ENCODE measurements around the gene TAF7. TPM values are rescaled to one million over a fixed set of nuclear protein-coding genes. Genes with fewer than 3 reads are reported as not detected.

The TAF7 gene
- total RNA-seq, 2 experiments from 2014 or later, result 56.2 to 58.1 TPM

DNA sequence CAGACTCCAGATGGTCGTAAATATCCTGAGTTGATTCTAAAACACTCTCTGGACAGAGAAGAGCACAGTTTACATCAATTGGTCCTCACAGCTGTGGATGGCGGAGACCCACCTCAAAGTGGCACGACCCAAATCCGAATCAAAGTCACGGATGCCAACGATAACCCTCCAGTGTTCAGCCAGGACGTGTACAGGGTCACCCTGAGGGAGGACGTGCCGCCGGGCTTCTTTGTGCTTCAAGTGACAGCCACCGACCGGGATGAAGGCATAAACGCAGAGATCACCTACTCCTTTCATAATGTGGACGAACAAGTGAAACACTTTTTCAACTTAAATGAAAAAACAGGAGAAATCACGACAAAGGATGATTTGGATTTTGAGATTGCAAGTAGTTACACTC is 40.1 kb upstream of the TAF7 start:
- CTCF ChIA-PET, result interaction anchor here (0.7 to 1.9 kb wide), 5 partner anchors 9 to 52 kb away, joined by 3 to 8 read pairs (median 6); partner anchors contain the start of genes PCDHGA10, PCDHGA3, PCDHGB1 and PCDHGB3
- Mint-ChIP-seq H3K27me3 (peaks cover 71% of the 10 kb centered on the region), H3K27ac (no peak overlapping the region), H3K4me3 (peak overlapping the region; percentile 70), H3K4me1 (ENCODE audit: low read depth) (no peaks in the 10 kb centered on the region), H3K9me3 (peaks cover 39% of the 10 kb centered on the region), H3K36me3 (ENCODE audit: low read depth) (peaks cover 25% of the 10 kb centered on the region)
- POLR2A ChIA-PET, result no interaction called here
- ATAC-seq, result no peak
- no peak for DNase-seq
- intact Hi-C loops (cut with micrococcal nuclease), result no loop called here
- TF ChIP-seq, protein P1, sequence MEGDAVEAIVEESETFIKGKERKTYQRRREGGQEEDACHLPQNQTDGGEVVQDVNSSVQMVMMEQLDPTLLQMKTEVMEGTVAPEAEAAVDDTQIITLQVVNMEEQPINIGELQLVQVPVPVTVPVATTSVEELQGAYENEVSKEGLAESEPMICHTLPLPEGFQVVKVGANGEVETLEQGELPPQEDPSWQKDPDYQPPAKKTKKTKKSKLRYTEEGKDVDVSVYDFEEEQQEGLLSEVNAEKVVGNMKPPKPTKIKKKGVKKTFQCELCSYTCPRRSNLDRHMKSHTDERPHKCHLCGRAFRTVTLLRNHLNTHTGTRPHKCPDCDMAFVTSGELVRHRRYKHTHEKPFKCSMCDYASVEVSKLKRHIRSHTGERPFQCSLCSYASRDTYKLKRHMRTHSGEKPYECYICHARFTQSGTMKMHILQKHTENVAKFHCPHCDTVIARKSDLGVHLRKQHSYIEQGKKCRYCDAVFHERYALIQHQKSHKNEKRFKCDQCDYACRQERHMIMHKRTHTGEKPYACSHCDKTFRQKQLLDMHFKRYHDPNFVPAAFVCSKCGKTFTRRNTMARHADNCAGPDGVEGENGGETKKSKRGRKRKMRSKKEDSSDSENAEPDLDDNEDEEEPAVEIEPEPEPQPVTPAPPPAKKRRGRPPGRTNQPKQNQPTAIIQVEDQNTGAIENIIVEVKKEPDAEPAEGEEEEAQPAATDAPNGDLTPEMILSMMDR (IDR thresholded peaks at IDR 0.05), result no peak

DNA sequence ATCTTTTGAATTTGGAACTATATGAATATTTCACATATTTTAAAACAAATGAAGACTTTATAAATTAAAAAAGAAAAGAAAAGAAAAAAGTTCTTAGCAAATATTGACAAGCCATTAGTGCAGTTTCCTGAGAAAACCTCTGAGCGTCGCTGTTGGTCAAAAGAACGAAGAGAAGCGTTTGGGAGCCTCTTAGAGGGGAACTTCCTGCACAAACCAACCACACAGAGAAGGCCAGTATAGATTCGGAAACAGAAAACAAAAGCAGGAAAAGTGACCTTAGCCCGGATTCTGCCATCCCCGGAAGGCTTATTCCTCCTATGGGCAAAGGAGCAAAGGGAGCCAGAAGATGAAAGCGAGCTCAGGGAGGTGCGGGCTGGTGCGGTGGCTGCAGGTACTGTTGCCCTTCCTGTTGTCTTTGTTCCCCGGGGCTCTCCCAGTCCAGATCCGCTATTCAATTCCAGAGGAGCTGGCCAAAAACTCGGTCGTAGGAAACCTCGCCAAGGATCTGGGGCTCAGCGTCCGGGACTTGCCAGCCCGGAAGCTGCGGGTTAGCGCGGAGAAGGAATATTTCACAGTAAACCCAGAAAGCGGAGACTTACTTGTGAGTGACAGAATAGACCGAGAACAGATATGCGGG is 39.3 kb upstream of the TAF7 start, which contains the start of gene PCDHGB2:
PCDHGB2 (plus strand) TSS at position 205 of the 637 bp plus-strand sequence; CDS start at position 347, 142 bp downstream.
- TF ChIP-seq, protein P1 (IDR thresholded peaks at IDR 0.05), result peak; percentile 56
- DNase-seq (peak; percentile 16), ATAC-seq (no peak)
- peak within 1 kb of the TSS; percentile 70 for H3K4me3 Mint-ChIP-seq
- peaks cover 35% of the 10 kb centered on the region for H3K9me3 Mint-ChIP-seq
- H3K4me1 Mint-ChIP-seq (ENCODE audit: low read depth), result no peaks in the 10 kb centered on the region
- H3K27me3 Mint-ChIP-seq, result peaks cover 69% of the 10 kb centered on the region
- CTCF ChIA-PET, result interaction anchor here (0.6 to 1.9 kb wide), 9 partner anchors 10 to 196 kb away, joined by 3 to 8 read pairs (median 4); partner anchors contain the start of genes PCDHGA10, PCDHGA3, PCDHGB1 and PCDHGB3
- peaks cover 19% of the 10 kb centered on the region for H3K36me3 Mint-ChIP-seq (ENCODE audit: low read depth)
- POLR2A ChIA-PET, result no interaction called here
- no peak within 1 kb of the TSS for H3K27ac Mint-ChIP-seq
- intact Hi-C loops (cut with micrococcal nuclease), result no loop called here

DNA sequence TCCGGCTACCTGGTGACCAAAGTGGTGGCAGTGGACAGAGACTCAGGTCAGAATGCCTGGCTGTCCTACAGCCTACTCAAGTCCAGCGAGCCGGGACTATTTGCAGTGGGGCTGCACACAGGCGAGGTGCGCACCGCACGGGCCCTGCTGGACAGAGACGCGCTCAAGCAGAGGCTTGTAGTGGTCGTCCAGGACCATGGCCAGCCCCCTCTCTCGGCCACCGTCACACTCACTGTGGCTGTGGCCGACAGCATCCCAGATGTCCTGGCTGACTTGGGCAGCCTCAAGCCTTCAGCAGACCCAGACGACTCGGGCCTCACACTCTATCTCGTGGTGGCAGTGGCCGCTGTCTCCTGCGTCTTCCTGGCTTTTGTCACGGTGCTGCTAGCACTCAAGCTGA is 36.4 kb upstream of the TAF7 start:
- no peaks in the 10 kb centered on the region for H3K4me1 Mint-ChIP-seq (ENCODE audit: low read depth)
- DNase-seq, result no peak
- intact Hi-C loops (cut with micrococcal nuclease), result no loop called here
- no peak for ATAC-seq
- no peak overlapping the region for H3K27ac Mint-ChIP-seq
- TF ChIP-seq, protein P1 (IDR thresholded peaks at IDR 0.05), result no peak
- H3K36me3 Mint-ChIP-seq (ENCODE audit: low read depth), result peaks cover 24% of the 10 kb centered on the region
- ChIA-PET CTCF (no interaction called here), POLR2A (no interaction called here)
- no peak overlapping the region for H3K4me3 Mint-ChIP-seq
- peaks cover 35% of the 10 kb centered on the region for H3K9me3 Mint-ChIP-seq
- peaks cover 62% of the 10 kb centered on the region for H3K27me3 Mint-ChIP-seq

GRCh38 chr5:141356133-141356532 is 35.5 kb upstream of the TAF7 start:
- peaks cover 22% of the 10 kb centered on the region for H3K36me3 Mint-ChIP-seq (ENCODE audit: low read depth)
- no peak overlapping the region for H3K27ac Mint-ChIP-seq
- CTCF ChIA-PET, result interaction anchor here (1.0 to 2.2 kb wide), 9 partner anchors 8 to 201 kb away, joined by 3 to 8 read pairs (median 4); partner anchors contain the start of genes PCDHGA3, PCDHGA5 and PCDHGB3
- POLR2A ChIA-PET, result no interaction called here
- ATAC-seq, result no peak
- no peak for DNase-seq
- H3K4me3 Mint-ChIP-seq, result no peak overlapping the region
- H3K4me1 Mint-ChIP-seq (ENCODE audit: low read depth), result no peaks in the 10 kb centered on the region
- peaks cover 31% of the 10 kb centered on the region for H3K9me3 Mint-ChIP-seq
- TF ChIP-seq, protein P1 (IDR thresholded peaks at IDR 0.05), result no peak
- peaks cover 59% of the 10 kb centered on the region for H3K27me3 Mint-ChIP-seq
- intact Hi-C loops (cut with micrococcal nuclease), result no loop called here

GRCh38 chr5:141355641-141356040 is 35.1 kb upstream of the TAF7 start:
- DNase-seq (no peak), ATAC-seq (no peak)
- H3K4me3 Mint-ChIP-seq, result no peak overlapping the region
- peaks cover 59% of the 10 kb centered on the region for H3K27me3 Mint-ChIP-seq
- POLR2A ChIA-PET, result no interaction called here
- intact Hi-C loops (cut with micrococcal nuclease), result no loop called here
- no peak overlapping the region for H3K27ac Mint-ChIP-seq
- H3K9me3 Mint-ChIP-seq, result peaks cover 26% of the 10 kb centered on the region
- CTCF ChIA-PET, result interaction anchor here (0.8 to 2.2 kb wide), 13 partner anchors 8 to 202 kb away, joined by 3 to 8 read pairs (median 4); partner anchors contain the start of genes PCDHGA1, PCDHGA3, PCDHGA5 and PCDHGB3
- TF ChIP-seq, protein P1 (IDR thresholded peaks at IDR 0.05), result no peak
- H3K36me3 Mint-ChIP-seq (ENCODE audit: low read depth), result peaks cover 21% of the 10 kb centered on the region
- H3K4me1 Mint-ChIP-seq (ENCODE audit: low read depth), result no peaks in the 10 kb centered on the region
